Measurements from ENCODE around the gene AMIGO2. TPM values are rescaled to one million over a fixed set of nuclear protein-coding genes. Genes with fewer than 3 reads are reported as not detected.
A peak's percentile ranks its signal among the peaks of the same experiment; 100 is the strongest.

Gene AMIGO2
- total RNA-seq, 4 donors from 2014 or later, result 4.7 to 34.1 (median 30.1) TPM

DNA sequence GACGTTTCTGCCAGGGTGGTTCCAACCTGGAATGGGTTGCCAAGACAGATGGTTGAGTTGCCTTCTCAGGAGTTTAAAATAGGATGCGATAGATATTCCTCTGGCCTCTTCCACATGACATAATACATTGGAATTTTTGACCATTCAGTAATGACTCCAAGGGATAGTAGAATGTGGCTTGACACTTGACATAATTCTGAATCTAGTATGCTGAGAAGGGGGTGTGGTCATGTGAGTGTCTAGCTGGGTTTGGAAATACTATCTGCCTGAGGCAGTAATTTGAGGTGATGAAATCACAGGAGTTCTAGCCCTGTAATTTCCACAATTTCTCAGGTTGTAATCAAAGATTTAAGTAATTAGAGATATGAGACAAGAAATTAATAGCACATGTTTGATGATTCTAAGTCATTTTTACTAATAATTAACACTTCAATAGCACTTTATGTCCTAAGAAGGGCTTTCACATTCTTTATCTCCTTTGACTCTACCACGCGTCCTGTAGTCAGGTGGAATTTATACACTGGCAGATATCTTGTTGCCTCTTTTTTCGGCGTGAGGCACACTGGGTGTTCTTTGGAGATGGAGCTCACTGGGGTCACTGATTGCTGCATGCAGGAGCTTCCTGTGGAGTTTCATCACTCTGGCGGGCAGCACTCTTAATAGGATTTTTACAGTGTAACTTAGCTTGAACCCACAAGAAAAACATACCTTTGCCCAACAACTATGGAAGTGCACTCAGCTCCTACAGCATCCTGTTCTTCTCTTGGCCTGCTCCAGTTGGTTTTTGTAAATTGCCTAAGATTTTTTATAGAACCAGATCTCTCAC, 3.2 kb upstream of the AMIGO2 start:
- H3K4me1 ChIP-seq, result peaks cover 0 to under 1% of the 10 kb centered on the region in 2 donors
- no peak for DNase-seq
- no peak overlapping the region for H3K4me3 ChIP-seq
- no peaks in the 10 kb centered on the region for H3K27me3 ChIP-seq
- intact Hi-C loops (cut with DNase I; ENCODE audit: low total_unique reads), result no loop called here
- H3K36me3 ChIP-seq, result no peaks in the 10 kb centered on the region
- H3K9me3 ChIP-seq, result no peaks in the 10 kb centered on the region
- no peak for TF ChIP-seq POLR2A (IDR thresholded peaks at IDR 0.05)
- TF ChIP-seq, protein P1, sequence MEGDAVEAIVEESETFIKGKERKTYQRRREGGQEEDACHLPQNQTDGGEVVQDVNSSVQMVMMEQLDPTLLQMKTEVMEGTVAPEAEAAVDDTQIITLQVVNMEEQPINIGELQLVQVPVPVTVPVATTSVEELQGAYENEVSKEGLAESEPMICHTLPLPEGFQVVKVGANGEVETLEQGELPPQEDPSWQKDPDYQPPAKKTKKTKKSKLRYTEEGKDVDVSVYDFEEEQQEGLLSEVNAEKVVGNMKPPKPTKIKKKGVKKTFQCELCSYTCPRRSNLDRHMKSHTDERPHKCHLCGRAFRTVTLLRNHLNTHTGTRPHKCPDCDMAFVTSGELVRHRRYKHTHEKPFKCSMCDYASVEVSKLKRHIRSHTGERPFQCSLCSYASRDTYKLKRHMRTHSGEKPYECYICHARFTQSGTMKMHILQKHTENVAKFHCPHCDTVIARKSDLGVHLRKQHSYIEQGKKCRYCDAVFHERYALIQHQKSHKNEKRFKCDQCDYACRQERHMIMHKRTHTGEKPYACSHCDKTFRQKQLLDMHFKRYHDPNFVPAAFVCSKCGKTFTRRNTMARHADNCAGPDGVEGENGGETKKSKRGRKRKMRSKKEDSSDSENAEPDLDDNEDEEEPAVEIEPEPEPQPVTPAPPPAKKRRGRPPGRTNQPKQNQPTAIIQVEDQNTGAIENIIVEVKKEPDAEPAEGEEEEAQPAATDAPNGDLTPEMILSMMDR (IDR thresholded peaks at IDR 0.05), result no peak
- H3K27ac ChIP-seq, result no peak overlapping the region

DNA sequence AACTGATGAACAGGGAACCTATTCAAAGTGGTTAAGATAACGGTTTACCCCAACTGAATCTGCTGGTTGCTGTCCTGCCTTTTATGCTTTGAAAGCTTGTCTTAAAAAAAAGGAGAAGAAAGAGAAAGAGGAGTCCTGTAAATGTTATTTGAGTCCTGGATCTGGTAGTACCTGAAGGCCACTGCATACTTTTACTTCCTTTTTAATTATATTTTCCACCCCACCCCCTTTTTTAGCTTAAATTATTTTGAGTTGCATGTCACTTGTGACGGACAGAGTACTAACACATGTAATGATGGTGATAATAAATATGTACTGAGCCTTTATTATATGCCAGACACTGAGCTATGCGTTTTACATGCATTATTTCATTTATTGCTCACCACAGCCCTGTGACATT, 2.5 kb upstream of the AMIGO2 start:
- peaks cover 0 to 7% of the 10 kb centered on the region in 2 donors for H3K4me1 ChIP-seq
- H3K9me3 ChIP-seq, result no peaks in the 10 kb centered on the region

DNA sequence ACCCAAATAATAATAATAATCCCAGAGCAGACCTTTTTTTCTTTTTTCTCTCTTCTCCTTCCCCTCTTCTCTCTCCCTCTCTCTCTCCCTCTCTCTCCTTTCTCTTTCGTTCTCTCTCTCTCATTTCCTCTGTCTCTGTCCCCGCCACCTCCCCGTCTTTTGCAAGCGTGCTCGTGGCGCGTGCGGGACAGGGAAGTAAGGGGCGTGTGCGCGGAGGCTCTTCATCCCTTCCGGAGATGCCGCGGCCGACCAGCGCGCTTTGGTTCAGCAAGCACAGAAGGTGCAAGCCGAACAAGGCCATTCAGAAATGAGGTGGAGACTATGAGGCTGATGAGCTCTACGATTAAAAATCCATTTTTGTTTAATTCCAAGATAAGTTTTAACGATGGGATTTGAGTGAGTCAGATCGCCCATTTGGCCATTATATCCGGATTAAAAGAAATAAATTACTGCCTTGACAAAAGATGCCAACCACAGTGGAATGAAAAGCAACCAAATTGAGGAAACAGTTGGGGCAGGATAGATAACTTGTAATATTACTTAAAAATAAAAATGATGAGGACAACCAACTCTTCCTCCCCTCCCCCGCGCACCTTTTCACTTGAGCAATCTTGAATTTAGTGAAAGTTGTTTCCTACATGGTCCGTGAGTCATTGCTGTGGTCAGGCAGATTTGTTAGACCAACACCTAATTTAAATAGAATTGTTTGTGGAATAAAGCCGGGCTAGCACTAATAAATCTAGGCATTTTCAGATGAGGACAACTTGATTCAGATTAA, 1.2 kb upstream of the AMIGO2 start:
- Histone ChIP-seq H3K27me3 (no peaks in the 10 kb centered on the region), H3K4me3 (peak overlapping the region; percentile 56 to 77), H3K9me3 (no peaks in the 10 kb centered on the region), H3K36me3 (no peaks in the 10 kb centered on the region), H3K27ac (peak overlapping the region; percentile 97), H3K4me1 (peaks cover 0 to 7% of the 10 kb centered on the region in 2 donors)
- TF ChIP-seq POLR2A (IDR thresholded peaks at IDR 0.05), result no peak
- TF ChIP-seq, protein P1 (IDR thresholded peaks at IDR 0.05), result peak in 1 of 4 experiments; percentile 4
- DNase-seq, result peak; percentile 56 to 76
- intact Hi-C loops (cut with DNase I; ENCODE audit: low total_unique reads), result no loop called here

More for the DNA sequence above, 2.5 kb upstream of the AMIGO2 start:
- H3K27me3 ChIP-seq, result no peaks in the 10 kb centered on the region
- TF ChIP-seq, protein P1 (IDR thresholded peaks at IDR 0.05), result no peak
- no peak for TF ChIP-seq POLR2A (IDR thresholded peaks at IDR 0.05)
- no peak overlapping the region for H3K4me3 ChIP-seq
- intact Hi-C loops (cut with DNase I; ENCODE audit: low total_unique reads), result no loop called here
- no peak for DNase-seq
- no peaks in the 10 kb centered on the region for H3K36me3 ChIP-seq
- H3K27ac ChIP-seq, result peak overlapping the region in 1 of 2 donors; percentile 97

DNA sequence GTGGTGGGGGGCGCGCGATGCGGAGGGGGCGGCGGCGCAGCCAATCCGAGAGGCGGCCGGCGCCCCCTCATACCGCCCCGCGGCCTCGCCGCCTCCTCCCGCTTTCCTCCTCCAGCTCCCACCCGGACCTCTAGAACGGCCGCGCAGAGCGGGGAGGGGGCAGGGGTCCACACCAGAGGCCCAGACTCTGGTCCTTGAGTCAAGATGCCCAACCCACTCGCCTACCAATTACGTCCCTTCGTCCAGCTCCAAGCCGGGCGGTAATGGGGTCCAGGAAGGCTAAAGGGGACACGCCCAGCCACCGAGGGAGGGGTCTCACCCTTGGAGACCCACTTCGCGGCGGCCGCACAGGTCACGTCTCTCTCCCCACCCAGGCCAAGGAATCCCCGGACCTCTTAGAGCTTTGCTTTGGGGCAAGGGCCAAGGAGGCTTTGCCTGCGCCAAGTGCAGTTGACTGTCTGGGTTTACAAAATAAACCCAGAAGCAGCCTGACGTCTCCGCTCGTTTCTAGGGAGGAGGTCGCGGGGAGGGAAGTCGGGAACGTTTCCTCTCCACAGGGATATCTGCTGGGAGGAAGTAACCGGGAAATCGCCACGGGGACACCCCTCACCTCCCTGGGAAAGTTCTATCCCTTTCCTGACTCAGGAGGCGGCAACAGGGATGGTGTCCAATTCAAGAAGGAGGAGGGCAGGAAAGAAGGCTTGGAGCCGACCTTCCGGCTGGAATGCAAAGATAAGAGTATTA, 394 bp upstream of the AMIGO2 start:
- Histone ChIP-seq H3K27me3 (no peaks in the 10 kb centered on the region), H3K4me3 (peak overlapping the region; percentile 56 to 77), H3K9me3 (no peaks in the 10 kb centered on the region), H3K36me3 (no peaks in the 10 kb centered on the region), H3K4me1 (peaks cover 0 to 7% of the 10 kb centered on the region in 2 donors), H3K27ac (peak overlapping the region; percentile 97)
- peak in 1 of 2 donors; percentile 15 for TF ChIP-seq POLR2A (IDR thresholded peaks at IDR 0.05)
- TF ChIP-seq, protein P1 (IDR thresholded peaks at IDR 0.05), result no peak
- peak; percentile 60 to 70 for DNase-seq
- intact Hi-C loops (cut with DNase I; ENCODE audit: low total_unique reads), result no loop called here
